Purkinje cell (primary cell): Measurements from ENCODE around the gene IKZF5. TPM values are rescaled to one million over a fixed set of nuclear protein-coding genes. Genes with fewer than 3 reads are reported as not detected.

Experiments
- polyA plus RNA-seq: library from polyadenylated mRNA; unstranded; fragments of >200 nt; fragmentation: Nextera tagmentation; gene quantifications from 2 replicates; pipeline ENCODE4 v1.2.1, GENCODE V29; 2014

IKZF5 gene, protein sequence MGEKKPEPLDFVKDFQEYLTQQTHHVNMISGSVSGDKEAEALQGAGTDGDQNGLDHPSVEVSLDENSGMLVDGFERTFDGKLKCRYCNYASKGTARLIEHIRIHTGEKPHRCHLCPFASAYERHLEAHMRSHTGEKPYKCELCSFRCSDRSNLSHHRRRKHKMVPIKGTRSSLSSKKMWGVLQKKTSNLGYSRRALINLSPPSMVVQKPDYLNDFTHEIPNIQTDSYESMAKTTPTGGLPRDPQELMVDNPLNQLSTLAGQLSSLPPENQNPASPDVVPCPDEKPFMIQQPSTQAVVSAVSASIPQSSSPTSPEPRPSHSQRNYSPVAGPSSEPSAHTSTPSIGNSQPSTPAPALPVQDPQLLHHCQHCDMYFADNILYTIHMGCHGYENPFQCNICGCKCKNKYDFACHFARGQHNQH
- 11.2 and 13.7 TPM in 2 replicates for polyA plus RNA-seq

DNA sequence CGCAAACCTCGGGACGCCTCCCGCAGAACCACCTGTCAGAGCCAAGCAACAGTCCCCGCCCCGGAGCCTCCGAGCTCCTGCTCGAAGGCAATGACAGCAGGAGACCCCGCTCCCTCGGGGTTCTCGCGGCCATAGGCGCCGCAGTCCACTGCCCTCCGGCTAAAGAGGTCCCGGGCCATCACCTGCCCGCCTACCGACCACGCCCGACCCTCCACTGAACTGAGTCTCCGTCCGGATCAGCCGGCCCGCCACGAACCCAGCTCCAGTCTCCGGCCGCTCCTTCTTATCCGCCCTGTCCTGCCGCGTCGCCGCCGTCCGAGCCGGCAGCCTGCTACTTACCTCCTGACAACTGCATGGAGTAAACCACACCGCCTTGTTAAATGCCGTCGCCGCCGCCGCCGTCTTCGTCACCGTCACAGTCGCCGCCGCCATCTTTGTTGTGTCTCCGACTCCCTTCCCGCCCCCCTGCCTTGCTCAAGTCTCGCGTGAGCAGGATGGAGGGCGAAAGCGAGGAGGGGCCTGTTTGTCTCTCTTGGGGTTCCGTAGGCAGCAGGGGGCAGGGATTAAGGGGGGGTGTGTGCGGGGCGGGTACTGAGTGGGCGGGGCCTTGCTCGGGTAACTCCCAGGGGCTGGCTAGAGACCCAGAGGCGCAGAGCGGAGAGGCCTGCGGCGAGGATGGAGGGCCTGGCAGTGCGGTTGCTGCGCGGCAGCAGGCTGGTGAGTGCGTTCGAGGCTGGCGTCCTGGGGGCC is at the start of gene IKZF5, which contains the start of gene ACADSB:
Gene IKZF5 (minus strand): TSS at position 441 of the 750 bp plus-strand sequence. CDS start 10,170 bp downstream, outside the sequence.
Gene ACADSB (plus strand): TSS at position 652 of the 750 bp plus-strand sequence. CDS start 24 bp downstream, at position 676.

DNA sequence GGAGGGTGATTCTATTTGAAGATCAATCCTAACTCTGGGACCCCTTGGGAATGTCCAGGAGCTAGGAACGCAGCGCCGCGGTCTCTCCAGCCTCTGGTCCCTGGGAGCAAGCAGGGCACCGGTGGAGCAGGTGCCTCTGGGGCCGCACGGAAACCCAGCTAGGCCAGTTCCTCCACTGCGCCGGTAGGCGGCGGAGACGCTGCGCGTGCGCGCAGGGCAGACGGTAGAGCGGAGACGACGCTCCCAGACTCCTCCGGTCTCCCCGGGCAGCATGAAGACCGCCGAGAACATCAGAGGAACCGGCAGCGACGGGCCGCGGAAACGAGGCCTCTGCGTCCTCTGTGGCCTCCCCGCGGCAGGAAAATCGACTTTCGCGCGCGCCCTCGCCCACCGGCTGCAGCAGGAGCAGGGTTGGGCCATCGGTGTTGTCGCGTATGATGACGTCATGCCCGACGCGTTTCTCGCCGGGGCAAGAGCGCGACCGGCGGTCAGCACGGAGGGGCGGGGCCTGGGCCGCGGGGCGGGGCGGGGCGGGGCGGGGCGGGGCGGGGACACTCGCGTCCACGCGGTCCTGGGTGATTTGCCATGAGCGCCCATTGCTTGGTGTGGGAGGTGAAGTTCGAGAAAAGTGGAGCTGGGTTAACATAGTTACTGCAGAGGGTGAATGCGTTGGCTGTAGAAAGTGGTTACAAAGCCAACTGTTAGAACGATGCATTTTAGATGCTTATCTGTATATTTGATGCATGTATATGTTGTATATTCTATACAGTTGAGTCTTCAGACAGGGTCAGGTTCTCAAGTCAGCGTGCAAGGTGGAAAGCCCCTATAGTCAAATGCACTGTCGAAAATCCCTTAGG is 28.2 kb downstream of the IKZF5 start, which contains the start of gene PSTK:
Gene PSTK (plus strand): TSS at position 193 of the 857 bp plus-strand sequence. CDS start 79 bp downstream, at position 272.

DNA sequence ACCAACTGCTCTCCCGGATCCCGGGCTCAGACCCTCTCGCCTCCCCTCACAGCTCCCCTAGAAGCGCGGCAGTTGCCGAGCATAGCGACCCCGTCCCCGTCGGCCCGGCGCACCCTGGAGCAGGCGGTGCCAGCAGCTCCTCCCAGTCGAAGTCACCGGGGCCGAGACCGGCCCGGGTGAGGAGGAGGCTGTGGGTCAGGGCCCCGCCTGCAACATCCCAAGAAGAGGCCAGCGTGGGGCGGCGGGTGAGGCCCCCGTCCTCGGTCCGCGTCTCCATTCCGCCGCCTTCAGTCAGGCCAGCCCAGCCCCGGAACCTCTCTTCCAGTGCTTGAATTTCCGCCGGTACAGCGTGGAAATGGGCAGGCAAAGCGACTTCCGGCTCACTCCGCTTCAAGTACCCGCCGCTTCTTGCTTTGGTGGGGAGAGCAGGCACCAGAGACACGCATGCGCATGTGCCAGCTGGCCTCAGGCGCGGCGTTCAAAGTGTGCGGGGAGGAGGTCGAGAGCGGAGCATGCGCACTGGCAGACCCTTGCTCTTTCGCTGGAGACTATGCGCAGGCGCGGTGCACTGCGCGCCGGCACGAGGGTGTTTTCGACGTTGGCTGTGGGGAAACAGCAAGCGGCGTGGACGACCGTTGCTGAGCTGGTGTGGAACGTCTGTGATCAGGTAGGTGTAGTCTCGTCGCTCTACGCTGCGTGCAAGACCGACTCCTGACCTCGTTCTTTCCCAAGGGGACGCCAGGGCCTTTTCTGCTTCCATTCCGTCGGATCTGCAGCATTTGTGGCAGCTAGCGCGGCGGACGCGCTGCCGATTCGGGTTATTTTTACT is 54.5 kb downstream of the IKZF5 start, which contains the start of gene C10orf88:
Gene C10orf88 (minus strand): TSS at position 326 of the 829 bp plus-strand sequence. CDS start 49 bp downstream, at position 277.

Other genes starting within 250 kb of the IKZF5 start
- gene CUZD1, start 162.9 kb downstream of the IKZF5 start, polyA plus RNA-seq, result 0.66 TPM in 1 of 2 replicates, not detected in the other
- gene FAM24B, start 129.2 kb downstream of the IKZF5 start, polyA plus RNA-seq, result 28.0 and 36.0 TPM in 2 replicates
- not detected in 2 replicates for gene FAM24A, start 98.2 kb downstream of the IKZF5 start, polyA plus RNA-seq
- gene C10orf88, start 54.6 kb downstream of the IKZF5 start, polyA plus RNA-seq, result 21.1 and 40.9 TPM in 2 replicates
- 54.8 and 71.3 TPM in 2 replicates for gene PSTK, start 28.4 kb downstream of the IKZF5 start, polyA plus RNA-seq
- 19.3 and 25.1 TPM in 2 replicates for gene ACADSB, start 211 bp upstream of the IKZF5 start, polyA plus RNA-seq
- gene HMX3, start 127.2 kb upstream of the IKZF5 start, polyA plus RNA-seq, result not detected in 2 replicates
- gene HMX2, start 139.3 kb upstream of the IKZF5 start, polyA plus RNA-seq, result not detected in 2 replicates
- 90.3 and 108 TPM in 2 replicates for gene BUB3, start 145.6 kb upstream of the IKZF5 start, polyA plus RNA-seq